HCT116 (cell line): Measurements from ENCODE around the gene RLN3. TPM values are rescaled to one million over a fixed set of nuclear protein-coding genes. Genes with fewer than 3 reads are reported as not detected.

Experiments used
- ATAC-seq: fragments of 200-7000 bp; cut with Tn5 transposase; 2 replicates; pipeline ENCODE4 v1.9.1; 2020; ENCODE audit warnings: mild to moderate bottlenecking, moderate library complexity
- BruUV-seq: library from RNA; stranded (reverse); fragments of 400-500 nt; replicated peaks from 2 replicates; lab custom pipeline; 2021; lab: Mats Ljungman, UMichigan
- CTCF ChIA-PET: fragments of 300-600 bp; sonication (Branson Sonifier 250); formaldehyde crosslinking; loops from one replicate; lab custom pipeline; 2021; ENCODE audit warnings: antibody characterized with exemption; lab: Charles Lee
- POLR2A ChIA-PET: fragments of 300-600, 350-600 bp; sonication (Branson Sonifier 250); formaldehyde crosslinking; loops from one replicate; lab custom pipeline; 2021; ENCODE audit warnings: antibody characterized with exemption; lab: Charles Lee
- RAD21 ChIA-PET, 2 experiments: fragments of 300-600 bp; sonication (Branson Sonifier 250); formaldehyde crosslinking; loops; one replicate each; lab custom pipeline; 2023; ENCODE audit warnings: low total read pairs in 2 of 2; ENCODE audit not compliant: uncharacterized antibody in 2 of 2, unreplicated experiment in 2 of 2, low non-redundant PET in 1 of 2; lab: Charles Lee
- DNase-seq: peaks from one replicate; pipeline ENCODE4 v3.0.0-alpha.2; 2010; ENCODE audit warnings: low read depth, low spot score
- H2AFZ ChIP-seq: fragments of 200-600 bp; shearing (Covaris generic), sonication (generic); 2 replicates; pipeline ENCODE4 v1.6.1; 2017; ENCODE audit warnings: low read depth, mixed run types, mixed read lengths, antibody characterized with exemption, low read length; ENCODE audit not compliant: poor library complexity, severe bottlenecking
- H3K27ac ChIP-seq: 2 replicates; pipeline ENCODE4 v1.5.1; 2012; ENCODE audit warnings: low read depth, low read length
- H3K27me3 ChIP-seq: fragments of 200-600 bp; sonication (generic); 2 replicates; pipeline ENCODE4 v1.6.1; 2016; ENCODE audit warnings: mixed run types, low read length, mixed read lengths; ENCODE audit not compliant: insufficient read depth
- H3K36me3 ChIP-seq, 2 experiments: fragments of 200-500 bp in 1 of 2; fragments of 200-600 bp in 1 of 2; sonication (Bioruptor generic) in 1 of 2; sonication (generic) in 1 of 2; 2 replicates each; pipeline versions ENCODE4 v1.5.1 to v1.6.1; 2014 to 2016; ENCODE audit warnings: low read length in 2 of 2, inconsistent platforms in 1 of 2, mixed read lengths in 1 of 2, mixed run types in 1 of 2; ENCODE audit not compliant: insufficient read depth in 2 of 2, control insufficient read depth in 1 of 2
- H3K4me1 ChIP-seq, 2 experiments: fragments of 200-600 bp in 1 of 2; sonication (generic) in 1 of 2; 2 replicates each; pipeline versions ENCODE4 v1.5.1 to v1.6.1; 2012 to 2017; ENCODE audit warnings: low read length in 2 of 2, inconsistent platforms in 1 of 2, mild to moderate bottlenecking in 1 of 2, mixed read lengths in 1 of 2, mixed run types in 1 of 2, moderate library complexity in 1 of 2; ENCODE audit not compliant: insufficient read depth in 2 of 2, control insufficient read depth in 1 of 2
- H3K4me2 ChIP-seq: fragments of 200-600 bp; sonication (generic); 2 replicates; pipeline ENCODE4 v1.6.1; 2017; ENCODE audit warnings: mixed run types, low read length, mixed read lengths
- H3K4me3 ChIP-seq, 2 experiments: fragments of 200-600 bp in 1 of 2; sonication (generic) in 1 of 2; replicated peaks in 1 of 2; 2 replicates each; pipeline ENCODE4 v1.5.1; 2011 to 2016; ENCODE audit warnings: low read length in 2 of 2, control low read depth in 1 of 2, low read depth in 1 of 2, mild to moderate bottlenecking in 1 of 2, mixed read lengths in 1 of 2, mixed run types in 1 of 2
- H3K79me2 ChIP-seq: fragments of 200-600 bp; sonication (generic); 2 replicates; pipeline ENCODE4 v1.6.1; 2017; ENCODE audit warnings: mild to moderate bottlenecking, mixed run types, low read length, moderate library complexity, mixed read lengths; ENCODE audit not compliant: insufficient read depth
- H3K9ac ChIP-seq: fragments of 200-600 bp; sonication (generic); 2 replicates; pipeline ENCODE4 v1.6.1; 2016; ENCODE audit warnings: low read length, mixed read lengths
- H3K9me2 ChIP-seq: fragments of 200-600 bp; sonication (generic), shearing (Covaris generic); 2 replicates; pipeline ENCODE4 v1.6.1; 2017; ENCODE audit warnings: mixed run types, mild to moderate bottlenecking, moderate library complexity; ENCODE audit not compliant: insufficient read depth
- H3K9me3 ChIP-seq, 2 experiments: fragments of 200-500 bp in 1 of 2; fragments of 200-600 bp in 1 of 2; sonication (Bioruptor generic) in 1 of 2; sonication (generic) in 1 of 2; 2 replicates each; pipeline ENCODE4 v1.6.1; 2014 to 2017; ENCODE audit warnings: low read length in 2 of 2, mixed read lengths in 2 of 2, inconsistent platforms in 1 of 2, low read depth in 1 of 2, mild to moderate bottlenecking in 1 of 2, mixed run types in 1 of 2, moderate library complexity in 1 of 2; ENCODE audit not compliant: control insufficient read depth in 1 of 2, insufficient read depth in 1 of 2
- H4K20me1 ChIP-seq: fragments of 200-600 bp; sonication (generic), shearing (Covaris generic); 2 replicates; pipeline ENCODE4 v1.6.1; 2017; ENCODE audit warnings: mixed run types, mild to moderate bottlenecking, moderate library complexity; ENCODE audit not compliant: insufficient read depth
- ELF1 ChIP-seq: IDR thresholded peaks from 2 replicates; pipeline ENCODE4 v1.6.1; 2012; ENCODE audit warnings: low read depth, borderline replicate concordance
- FOSL1 ChIP-seq: IDR thresholded peaks from 2 replicates; pipeline ENCODE4 v1.6.1; 2012; ENCODE audit warnings: low read depth
- JUND ChIP-seq: IDR thresholded peaks from 2 replicates; pipeline ENCODE4 v1.6.1; 2012
- POLR2A ChIP-seq: IDR thresholded peaks from 2 replicates; pipeline ENCODE4 v1.7.0; 2011; ENCODE audit warnings: borderline replicate concordance; ENCODE audit not compliant: insufficient read depth, insufficient read length; ENCODE audit errors: extremely low read depth
- SIN3A ChIP-seq: IDR thresholded peaks from 2 replicates; pipeline ENCODE4 v1.6.1; 2012; ENCODE audit warnings: low read depth
- SP1 ChIP-seq: IDR thresholded peaks from 2 replicates; pipeline ENCODE4 v1.6.1; 2012; ENCODE audit warnings: low read depth
- intact Hi-C: fragments of 100-400 bp; cut with micrococcal nuclease; formaldehyde crosslinking; loops from 2 replicates; pipeline ENCODE4 v1.10.0; 2022
- total RNA-seq: library from RNA; stranded (reverse); gene quantifications from one replicate; pipeline ENCODE4 v1.2.1, GENCODE V29; 2021; ENCODE audit not compliant: unreplicated experiment
- TF ChIP-seq, protein P1 (sequence below): IDR thresholded peaks from 2 replicates; pipeline ENCODE4 v1.6.1; 2011; ENCODE audit warnings: mild to moderate bottlenecking, low read length, moderate library complexity; ENCODE audit not compliant: insufficient replicate concordance; ENCODE audit errors: extremely low read depth
- TF ChIP-seq, protein P2 (sequence below): IDR thresholded peaks from 2 replicates; pipeline ENCODE4 v1.6.1; 2012; ENCODE audit warnings: low read depth
- TF ChIP-seq, protein P3 (sequence below): IDR thresholded peaks from 2 replicates; pipeline ENCODE4 v1.6.1; 2012

Gene RLN3
- total RNA-seq, 1 experiment from 2014 or later: not detected

DNA sequence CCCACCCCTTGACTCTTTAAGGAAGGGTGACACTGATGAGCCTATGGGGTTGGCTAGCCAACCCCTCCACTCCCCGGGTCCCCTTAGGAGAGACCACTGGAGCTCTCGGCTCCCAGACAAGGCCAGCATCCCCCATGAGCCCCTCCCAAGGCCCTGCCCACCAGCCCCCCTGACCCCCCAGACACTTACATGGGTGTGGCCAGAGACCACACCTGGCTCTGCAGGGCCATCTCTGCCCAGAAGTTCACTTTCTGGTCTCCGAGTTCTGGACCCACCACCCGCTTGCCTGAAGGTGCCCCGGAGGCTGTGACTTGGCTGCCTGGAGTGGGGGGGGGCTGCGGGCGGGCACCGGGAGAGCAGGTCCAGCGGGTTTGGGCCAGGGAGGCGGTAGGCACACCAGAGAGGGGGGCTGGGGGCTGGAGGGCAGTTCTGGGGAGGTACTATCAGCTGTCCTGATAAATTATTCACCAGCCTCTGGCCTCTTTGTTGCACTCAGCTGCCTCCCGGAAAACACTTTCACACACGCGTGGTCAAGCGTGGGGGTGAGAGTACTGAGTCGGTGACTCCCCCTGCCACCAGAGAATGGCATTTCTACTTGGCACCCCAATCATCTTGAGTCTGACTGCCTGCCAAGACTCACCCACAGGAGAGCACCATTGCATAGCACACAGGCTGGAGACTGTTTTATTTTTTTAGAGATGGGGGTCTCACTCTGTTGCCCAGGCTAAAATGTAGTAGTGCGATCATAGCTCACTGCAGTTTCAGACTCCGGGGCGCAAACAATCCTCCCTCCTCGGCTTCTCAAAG, 34.0 kb downstream of the RLN3 start, which contains the start of gene PALM3:
Gene PALM3, minus strand, starts transcription at position 326 of the 807 bp plus-strand sequence. Its CDS starts 96 bp downstream, at position 230.
- ATAC-seq (no peak), DNase-seq (no peak)
- Histone ChIP-seq H3K9me3 (no peaks in the 10 kb centered on the region), H3K79me2 (no peaks in the 10 kb centered on the region), H2AFZ (no peak within 1 kb of the TSS), H3K4me2 (no peak within 1 kb of the TSS), H3K27me3 (no peaks in the 10 kb centered on the region), H3K4me1 (peaks cover 22 to 33% of the 10 kb centered on the region in 2 experiments), H3K4me3 (no peak within 1 kb of the TSS), H3K9ac (no peak within 1 kb of the TSS), H3K9me2 (no peaks in the 10 kb centered on the region), H4K20me1 (no peaks in the 10 kb centered on the region), H3K36me3 (no peaks in the 10 kb centered on the region)
- ChIA-PET RAD21 (no interaction called here), CTCF (interaction anchor here (5.1 kb wide), 1 partner anchor 9 kb away, joined by 83 read pairs; the partner anchor contains the start of gene MISP3), POLR2A (no interaction called here)
- intact Hi-C loops: no loop called here
- no TSS peak for BruUV-seq
- TF ChIP-seq SP1: no peak
- TF ChIP-seq, protein P1, sequence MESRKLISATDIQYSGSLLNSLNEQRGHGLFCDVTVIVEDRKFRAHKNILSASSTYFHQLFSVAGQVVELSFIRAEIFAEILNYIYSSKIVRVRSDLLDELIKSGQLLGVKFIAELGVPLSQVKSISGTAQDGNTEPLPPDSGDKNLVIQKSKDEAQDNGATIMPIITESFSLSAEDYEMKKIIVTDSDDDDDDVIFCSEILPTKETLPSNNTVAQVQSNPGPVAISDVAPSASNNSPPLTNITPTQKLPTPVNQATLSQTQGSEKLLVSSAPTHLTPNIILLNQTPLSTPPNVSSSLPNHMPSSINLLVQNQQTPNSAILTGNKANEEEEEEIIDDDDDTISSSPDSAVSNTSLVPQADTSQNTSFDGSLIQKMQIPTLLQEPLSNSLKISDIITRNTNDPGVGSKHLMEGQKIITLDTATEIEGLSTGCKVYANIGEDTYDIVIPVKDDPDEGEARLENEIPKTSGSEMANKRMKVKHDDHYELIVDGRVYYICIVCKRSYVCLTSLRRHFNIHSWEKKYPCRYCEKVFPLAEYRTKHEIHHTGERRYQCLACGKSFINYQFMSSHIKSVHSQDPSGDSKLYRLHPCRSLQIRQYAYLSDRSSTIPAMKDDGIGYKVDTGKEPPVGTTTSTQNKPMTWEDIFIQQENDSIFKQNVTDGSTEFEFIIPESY: no peak
- TF ChIP-seq, protein P2, sequence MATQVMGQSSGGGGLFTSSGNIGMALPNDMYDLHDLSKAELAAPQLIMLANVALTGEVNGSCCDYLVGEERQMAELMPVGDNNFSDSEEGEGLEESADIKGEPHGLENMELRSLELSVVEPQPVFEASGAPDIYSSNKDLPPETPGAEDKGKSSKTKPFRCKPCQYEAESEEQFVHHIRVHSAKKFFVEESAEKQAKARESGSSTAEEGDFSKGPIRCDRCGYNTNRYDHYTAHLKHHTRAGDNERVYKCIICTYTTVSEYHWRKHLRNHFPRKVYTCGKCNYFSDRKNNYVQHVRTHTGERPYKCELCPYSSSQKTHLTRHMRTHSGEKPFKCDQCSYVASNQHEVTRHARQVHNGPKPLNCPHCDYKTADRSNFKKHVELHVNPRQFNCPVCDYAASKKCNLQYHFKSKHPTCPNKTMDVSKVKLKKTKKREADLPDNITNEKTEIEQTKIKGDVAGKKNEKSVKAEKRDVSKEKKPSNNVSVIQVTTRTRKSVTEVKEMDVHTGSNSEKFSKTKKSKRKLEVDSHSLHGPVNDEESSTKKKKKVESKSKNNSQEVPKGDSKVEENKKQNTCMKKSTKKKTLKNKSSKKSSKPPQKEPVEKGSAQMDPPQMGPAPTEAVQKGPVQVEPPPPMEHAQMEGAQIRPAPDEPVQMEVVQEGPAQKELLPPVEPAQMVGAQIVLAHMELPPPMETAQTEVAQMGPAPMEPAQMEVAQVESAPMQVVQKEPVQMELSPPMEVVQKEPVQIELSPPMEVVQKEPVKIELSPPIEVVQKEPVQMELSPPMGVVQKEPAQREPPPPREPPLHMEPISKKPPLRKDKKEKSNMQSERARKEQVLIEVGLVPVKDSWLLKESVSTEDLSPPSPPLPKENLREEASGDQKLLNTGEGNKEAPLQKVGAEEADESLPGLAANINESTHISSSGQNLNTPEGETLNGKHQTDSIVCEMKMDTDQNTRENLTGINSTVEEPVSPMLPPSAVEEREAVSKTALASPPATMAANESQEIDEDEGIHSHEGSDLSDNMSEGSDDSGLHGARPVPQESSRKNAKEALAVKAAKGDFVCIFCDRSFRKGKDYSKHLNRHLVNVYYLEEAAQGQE: no peak
- no peak for TF ChIP-seq FOSL1
- TF ChIP-seq SIN3A: no peak
- TF ChIP-seq, protein P3, sequence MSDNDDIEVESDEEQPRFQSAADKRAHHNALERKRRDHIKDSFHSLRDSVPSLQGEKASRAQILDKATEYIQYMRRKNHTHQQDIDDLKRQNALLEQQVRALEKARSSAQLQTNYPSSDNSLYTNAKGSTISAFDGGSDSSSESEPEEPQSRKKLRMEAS: no peak
- no peak for TF ChIP-seq POLR2A
- no peak for TF ChIP-seq JUND
- no peak for TF ChIP-seq ELF1
- TF ChIP-seq, all 23 proteins: peak for 0
- no peak within 1 kb of the TSS for H3K27ac ChIP-seq
